Measurements from ENCODE around the gene SETX. TPM values are rescaled to one million over a fixed set of nuclear protein-coding genes. Genes with fewer than 3 reads are reported as not detected.

The SETX gene, protein sequence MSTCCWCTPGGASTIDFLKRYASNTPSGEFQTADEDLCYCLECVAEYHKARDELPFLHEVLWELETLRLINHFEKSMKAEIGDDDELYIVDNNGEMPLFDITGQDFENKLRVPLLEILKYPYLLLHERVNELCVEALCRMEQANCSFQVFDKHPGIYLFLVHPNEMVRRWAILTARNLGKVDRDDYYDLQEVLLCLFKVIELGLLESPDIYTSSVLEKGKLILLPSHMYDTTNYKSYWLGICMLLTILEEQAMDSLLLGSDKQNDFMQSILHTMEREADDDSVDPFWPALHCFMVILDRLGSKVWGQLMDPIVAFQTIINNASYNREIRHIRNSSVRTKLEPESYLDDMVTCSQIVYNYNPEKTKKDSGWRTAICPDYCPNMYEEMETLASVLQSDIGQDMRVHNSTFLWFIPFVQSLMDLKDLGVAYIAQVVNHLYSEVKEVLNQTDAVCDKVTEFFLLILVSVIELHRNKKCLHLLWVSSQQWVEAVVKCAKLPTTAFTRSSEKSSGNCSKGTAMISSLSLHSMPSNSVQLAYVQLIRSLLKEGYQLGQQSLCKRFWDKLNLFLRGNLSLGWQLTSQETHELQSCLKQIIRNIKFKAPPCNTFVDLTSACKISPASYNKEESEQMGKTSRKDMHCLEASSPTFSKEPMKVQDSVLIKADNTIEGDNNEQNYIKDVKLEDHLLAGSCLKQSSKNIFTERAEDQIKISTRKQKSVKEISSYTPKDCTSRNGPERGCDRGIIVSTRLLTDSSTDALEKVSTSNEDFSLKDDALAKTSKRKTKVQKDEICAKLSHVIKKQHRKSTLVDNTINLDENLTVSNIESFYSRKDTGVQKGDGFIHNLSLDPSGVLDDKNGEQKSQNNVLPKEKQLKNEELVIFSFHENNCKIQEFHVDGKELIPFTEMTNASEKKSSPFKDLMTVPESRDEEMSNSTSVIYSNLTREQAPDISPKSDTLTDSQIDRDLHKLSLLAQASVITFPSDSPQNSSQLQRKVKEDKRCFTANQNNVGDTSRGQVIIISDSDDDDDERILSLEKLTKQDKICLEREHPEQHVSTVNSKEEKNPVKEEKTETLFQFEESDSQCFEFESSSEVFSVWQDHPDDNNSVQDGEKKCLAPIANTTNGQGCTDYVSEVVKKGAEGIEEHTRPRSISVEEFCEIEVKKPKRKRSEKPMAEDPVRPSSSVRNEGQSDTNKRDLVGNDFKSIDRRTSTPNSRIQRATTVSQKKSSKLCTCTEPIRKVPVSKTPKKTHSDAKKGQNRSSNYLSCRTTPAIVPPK (N-terminal part only)
- 17.1 to 24.2 TPM (median 18.9 TPM) in 5 replicates for total RNA-seq (2022; extraction: Qiagen RNA extraction)

DNA sequence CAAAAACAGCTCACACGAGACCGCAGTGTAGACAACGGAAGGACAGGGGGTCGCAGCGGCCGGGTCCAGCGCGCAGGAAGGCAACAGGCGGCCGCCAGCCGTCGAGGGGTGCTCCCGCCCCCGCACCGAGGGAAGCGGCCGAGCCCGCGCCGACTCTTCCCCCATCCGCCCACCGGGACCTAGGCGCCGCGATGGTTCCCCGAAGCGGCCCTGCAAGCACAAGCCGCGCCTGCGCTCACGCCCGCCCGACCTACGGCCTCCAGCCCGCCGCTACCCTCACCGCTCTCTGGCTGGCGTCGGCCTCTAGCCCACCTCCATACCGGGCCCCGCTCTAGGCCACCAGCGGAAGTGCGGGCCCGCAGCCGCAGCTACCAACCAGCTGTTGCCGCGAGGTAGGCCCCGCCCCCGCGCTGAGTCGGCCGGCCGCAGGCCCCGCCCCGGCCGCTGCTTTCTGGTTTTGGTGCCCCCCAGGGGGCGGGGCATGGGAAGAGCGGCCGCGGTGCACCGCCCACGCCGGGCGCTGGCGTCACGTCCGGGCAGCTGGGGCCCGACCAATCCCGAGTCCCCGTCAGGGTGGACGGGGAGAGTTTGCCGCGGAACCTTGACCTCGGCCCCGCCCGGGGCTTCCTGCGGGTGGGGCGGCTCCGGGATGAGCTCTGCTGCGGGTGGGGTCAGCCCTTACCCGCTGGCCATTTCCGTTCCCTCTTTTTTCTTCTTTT is at the start of gene SETX:
Gene SETX (minus strand): TSS at position 350 of the 719 bp plus-strand sequence. CDS start 5,558 bp downstream, outside the sequence.

Other genes starting within 250 kb of the SETX start
- gene NTNG2, start 192.9 kb downstream of the SETX start, total RNA-seq (2022; extraction: Qiagen RNA extraction), result 0.83 to 2.2 TPM (median 1.4 TPM) in 5 replicates
- gene TTF1, start 51.9 kb upstream of the SETX start, total RNA-seq (2022; extraction: Qiagen RNA extraction), result 13.3 to 16.2 TPM (median 14.3 TPM) in 5 replicates
- gene CFAP77, start 55.2 kb upstream of the SETX start, total RNA-seq (2022; extraction: Qiagen RNA extraction), result 0.12 to 0.18 TPM (median 0.16 TPM) in 3 of 5 replicates, not detected in the others
- gene BARHL1, start 227.6 kb upstream of the SETX start, total RNA-seq (2022; extraction: Qiagen RNA extraction), result not detected in 5 replicates

Measured in A549 treated with Hydrocortisone at 1 μM for 4 hours (cell line).